ENCODE data around the gene AIDA.
A peak's percentile ranks its signal among the peaks of the same experiment; 100 is the strongest.
"Not testable (repeated sequence)": the region's sequence is repeated elsewhere in the genome, so short reads cannot be mapped to it uniquely, and the experiment has no call there.

The AIDA gene

DNA sequence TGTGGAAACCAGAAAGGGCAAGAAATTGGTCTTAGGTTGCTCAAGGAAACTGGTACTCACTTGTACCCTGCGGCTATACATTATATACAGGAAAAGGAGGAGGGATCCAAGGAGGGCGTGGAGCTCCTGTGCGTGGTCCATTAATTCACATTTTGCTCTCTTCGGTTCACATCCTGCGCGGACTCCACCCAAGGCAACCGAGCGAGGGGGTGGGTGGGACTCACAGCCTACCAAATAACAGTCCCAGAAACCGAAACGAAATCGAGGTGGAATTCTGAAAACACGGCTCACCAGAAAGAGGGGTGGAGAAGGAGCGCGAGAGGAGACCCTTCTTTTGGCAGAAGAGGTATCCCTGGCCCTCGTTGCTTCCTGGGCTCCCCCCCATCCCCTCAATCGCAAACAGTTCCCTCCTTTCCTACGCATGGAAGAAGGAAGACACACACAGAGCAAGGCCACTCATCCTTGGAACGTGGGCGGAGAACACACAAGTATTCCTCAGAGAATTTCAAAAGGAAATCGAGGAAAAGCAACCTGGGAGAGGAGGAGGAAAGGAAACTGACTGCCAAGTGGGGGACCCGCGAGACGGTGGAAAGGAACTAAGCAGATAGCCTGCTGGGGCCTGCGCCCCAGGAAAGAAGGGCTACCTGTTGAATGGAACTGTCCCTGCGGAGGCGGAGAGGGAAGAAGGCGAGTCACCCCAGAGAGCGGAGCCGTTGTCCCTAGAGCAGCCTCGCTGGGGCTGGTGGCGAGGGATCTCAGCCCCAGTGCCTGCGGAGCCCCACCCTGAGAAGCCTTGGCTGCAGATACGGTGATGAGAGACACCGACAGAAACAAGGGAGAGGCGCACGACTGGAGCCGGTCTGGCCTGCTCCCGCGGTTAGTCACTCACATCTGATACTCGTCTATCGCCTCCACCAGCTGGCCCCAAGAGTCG is 705 bp downstream of the AIDA start:
- DNase-seq, result peak; percentile 60 to 72

DNA sequence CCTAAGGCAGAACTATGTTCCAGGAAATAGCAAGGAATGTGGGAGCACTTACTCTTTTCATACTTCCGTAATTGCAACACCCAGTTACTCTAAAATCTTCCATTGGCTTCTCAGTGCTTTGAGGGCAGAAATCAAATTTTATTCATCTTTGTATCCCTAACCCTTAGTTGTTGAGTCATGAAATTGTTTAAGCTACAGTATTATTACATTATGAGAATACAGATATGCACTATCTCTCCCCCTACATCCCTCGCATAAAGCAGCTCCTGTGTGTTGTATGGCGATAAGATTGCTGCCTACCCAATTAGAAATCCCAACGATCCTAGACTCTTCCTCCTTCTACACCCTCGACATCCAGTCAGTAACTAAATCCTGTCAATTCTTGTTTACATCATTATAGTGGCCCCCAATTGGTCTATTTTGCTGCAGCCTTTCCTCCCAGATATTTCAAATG is 2.6 kb downstream of the AIDA start:
- no peak for DNase-seq

DNA sequence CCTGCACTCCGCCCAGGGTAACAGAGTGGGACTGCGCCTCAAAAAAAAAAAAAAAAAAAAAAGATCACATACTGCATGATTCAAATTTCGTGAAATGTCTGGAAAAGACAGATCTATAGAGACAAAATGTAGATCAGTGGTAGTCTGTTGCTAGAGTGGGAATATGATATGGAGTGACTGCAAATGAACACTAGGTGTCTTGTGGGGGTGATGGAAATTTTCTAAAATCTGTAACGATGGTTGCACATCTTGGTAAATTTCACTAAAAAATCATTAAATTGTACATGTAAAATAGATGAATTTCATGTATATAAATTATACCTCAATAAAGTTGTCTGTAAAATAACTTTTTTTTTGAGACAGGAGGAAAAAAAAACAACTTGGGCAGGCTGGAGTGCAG is 5.5 kb downstream of the AIDA start:
- DNase-seq, result no peak

DNA sequence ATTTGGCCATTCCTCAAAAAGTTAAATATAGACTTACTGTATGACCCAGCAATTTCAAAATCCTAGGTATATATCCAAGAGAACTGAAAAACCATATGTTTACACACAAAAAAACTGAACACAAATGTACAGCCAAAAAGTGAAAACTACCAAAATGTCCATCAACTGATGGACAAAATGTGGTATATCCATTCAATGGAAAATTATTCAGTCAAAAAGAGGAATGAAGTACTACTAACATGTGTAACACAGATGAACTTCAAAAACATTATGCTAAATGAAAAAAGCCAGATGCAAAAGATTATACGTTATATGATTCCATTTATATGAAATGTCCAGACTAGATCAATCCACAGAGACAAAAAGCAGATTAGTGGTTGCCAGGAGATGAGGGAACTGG is 8.0 kb downstream of the AIDA start:
- no peak for DNase-seq

DNA sequence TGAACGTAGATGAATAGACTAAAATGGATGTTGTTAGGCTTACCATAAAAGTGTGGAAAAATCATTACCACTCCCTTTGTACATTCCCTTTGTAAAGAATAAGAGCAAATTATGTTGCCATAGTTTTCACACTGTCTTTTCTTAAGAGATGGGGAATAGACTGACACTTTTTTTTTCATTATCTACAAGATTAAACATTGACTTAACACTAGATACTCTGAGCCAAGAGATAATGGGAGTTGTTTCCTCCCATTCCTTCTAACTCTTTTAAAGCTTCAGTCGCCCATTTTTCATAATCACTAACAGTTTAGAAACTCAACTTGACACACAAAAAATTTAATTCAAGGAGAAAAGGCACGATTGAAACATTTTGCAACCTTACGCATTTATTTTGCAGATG is 10.1 kb downstream of the AIDA start:
- DNase-seq, result no peak

DNA sequence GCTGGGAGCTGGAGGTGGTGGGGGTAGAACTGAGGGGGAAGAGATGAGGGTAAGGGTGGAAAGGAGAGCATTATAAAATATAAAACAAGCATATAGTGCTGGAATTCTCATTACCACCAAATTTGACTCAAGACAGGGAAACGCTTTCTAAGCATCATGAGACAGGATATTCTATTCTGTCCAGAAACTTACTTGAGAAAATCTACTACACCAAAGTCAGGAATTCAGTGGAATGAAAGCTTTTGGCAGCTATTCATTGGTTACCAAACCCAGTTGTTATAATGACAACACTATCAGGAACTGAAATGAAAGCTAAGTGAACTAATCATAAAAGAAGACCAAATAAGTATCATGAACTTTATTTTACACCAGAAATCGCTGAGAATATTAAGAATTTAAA is 14.5 kb downstream of the AIDA start:
- DNase-seq, result no peak

DNA sequence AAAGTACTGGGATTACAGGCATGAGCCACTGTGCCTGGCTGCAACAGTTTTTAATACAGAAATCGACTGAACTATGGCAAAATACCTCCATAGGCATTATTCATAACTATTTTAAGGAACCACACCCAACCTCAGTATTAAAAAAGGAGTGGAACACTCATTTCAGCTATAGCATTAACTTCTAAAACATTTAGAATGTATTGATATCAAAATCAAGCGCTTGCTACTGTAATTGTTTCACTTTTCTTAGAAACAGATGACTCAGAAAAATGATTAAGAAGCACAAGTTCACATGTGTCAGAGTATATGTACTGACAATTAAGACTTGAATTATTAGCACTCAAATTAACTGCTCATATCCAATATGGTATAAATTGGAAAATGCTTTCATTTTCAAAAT is 15.1 kb downstream of the AIDA start:
- DNase-seq, result no peak

DNA sequence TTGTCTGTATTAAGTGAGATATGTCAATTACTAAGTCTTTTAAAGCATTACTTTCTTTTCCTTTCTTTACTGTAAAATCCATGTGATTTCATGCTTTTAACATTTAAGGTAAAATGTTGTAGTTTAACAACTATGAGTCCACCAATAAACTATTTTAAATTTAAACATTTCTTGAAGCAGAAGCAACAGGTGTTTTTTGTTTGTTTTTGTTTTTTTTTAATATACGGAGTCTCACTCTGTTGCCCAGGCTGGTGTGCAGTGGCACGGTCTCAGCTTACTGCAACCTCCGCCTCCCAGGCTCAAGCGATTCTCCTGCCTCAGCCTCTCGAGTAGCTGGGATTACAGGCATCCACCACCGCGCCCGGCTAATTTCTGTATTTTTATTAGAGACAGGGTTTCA is 15.6 kb downstream of the AIDA start:
- DNase-seq, result no peak

DNA sequence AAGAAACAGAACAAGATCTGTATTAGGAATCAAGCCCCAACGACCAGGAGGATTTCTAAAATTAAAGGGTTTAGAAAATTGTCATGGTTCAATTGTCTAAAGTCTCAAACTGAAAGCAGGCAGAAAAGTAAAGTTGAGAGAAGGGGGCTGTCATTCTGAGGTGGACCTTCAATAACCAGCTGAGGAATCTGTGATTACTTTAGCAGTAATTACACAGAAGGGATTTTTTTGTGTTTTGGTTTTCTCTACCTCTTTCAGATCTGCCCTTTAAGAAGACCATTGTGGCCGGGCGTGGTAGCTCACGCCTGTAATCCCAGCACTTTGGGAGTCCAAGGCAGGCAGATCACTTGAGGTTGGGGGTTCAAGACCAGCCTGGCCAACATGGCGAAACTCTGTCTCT is 17.4 kb downstream of the AIDA start:
- DNase-seq, result no peak

DNA sequence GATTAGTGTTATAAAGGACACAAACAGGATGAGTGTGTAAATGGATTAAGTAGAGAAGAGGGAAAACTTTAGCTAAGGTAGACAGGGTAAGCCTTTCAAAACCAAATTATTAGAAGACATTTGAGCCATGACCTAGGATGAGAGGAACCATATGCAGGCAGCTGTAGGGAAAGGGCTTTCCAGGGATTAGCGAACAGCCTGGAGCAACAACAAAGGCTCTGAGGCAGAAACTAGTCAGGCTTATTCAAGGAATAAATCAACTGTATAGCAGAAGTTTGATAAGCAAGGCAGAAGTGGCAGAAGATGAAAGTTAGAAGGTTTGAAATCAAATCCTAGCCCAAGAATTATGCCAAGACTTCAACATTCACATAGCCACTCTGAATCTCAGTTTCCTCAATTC is 21.3 kb downstream of the AIDA start:
- no peak for DNase-seq

DNA sequence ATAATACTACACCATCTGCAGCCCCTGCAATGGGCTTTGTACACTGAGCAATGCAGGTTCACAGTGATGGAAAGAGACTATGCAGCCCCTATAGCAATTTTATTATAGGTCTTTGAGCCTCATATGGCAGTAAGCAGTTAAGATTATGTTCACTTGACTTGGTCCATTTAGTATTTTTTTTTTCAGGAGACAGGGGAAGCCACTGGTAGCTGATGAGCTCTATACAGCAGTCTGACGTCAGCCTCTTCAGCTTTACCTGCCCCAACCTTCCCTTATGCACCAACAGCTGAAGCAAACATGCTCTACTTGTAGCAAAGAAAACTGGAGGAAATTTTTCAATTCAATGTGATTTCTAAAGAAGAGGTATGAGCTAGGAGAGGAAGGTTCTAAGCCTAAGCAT is 32.2 kb downstream of the AIDA start:
- DNase-seq, result no peak

DNA sequence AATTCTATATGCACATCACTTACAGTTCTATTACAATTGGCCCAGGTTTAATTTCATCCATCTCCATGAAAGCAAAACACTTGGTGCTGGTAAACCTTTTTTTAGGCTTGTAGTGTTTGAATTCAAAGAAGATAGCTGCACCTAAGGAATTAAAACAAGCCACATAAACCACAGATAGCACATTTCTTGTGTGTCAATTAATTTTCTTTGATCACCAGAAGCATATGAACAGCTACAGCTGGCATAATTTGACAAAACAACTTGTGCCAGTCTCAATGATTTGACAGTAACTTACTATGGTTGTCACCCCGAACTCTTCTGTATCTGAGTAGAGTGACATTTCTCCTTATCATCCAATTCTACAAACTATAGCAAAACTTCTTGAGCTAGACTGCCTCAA is 42.2 kb downstream of the AIDA start:
- DNase-seq, result no peak

DNA sequence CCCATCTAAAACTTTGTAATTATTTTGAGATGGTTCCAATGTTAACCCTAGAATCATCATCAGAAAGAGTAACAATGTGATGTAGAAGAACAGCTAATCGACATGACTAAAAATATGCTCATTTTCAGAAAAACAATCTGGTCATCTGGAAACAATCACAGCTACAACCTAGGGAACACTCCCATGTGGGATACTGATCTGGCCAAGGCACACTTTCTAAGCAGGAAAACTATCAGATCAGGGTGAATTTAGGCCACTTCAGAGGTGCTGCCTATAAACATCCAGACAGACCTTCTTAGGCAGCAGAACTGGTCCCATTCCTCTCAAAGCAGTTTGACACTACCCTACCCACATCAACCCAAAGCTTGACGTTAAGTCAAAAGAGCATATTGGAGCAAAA is 43.2 kb downstream of the AIDA start:
- DNase-seq, result not testable (repeated sequence)

DNA sequence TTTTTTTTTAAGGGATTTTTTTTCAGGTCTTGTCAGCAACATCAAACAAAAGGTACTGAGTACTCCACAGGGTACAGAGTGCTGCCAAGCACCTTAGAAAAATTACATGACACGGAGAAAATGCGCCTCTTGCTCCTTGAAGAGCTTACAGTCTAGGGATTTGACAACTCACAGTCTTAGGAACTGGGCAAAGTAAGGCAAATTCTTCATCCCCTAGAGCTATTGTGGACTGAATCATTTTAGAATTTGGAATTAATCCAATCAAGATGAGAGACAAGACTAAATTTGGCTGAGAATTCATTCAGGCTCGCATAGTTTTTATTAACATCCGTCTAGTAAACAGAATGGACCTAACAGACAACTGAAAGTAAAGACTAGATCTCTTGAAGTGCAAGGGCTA is 44.1 kb downstream of the AIDA start:
- not testable (repeated sequence) for DNase-seq

DNA sequence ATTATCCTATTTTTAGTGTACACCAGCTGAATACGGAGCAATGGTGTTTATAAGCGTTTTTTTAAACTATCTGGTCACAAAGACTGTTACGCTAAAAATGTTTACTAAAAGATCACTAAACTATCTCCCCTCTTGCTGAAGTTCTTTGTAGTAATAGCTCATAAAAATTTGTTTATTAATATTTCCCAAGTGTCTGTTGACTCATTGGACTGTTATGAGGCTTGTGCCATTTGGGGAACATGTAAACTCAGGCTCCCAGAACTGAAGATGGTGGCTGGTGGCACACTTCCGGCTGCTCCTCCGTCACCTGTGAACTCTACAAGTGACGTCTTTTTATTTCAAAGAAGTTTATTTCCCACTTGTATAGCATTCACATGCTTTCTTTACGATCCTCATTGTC is 46.3 kb downstream of the AIDA start:
- no peak for DNase-seq

DNA sequence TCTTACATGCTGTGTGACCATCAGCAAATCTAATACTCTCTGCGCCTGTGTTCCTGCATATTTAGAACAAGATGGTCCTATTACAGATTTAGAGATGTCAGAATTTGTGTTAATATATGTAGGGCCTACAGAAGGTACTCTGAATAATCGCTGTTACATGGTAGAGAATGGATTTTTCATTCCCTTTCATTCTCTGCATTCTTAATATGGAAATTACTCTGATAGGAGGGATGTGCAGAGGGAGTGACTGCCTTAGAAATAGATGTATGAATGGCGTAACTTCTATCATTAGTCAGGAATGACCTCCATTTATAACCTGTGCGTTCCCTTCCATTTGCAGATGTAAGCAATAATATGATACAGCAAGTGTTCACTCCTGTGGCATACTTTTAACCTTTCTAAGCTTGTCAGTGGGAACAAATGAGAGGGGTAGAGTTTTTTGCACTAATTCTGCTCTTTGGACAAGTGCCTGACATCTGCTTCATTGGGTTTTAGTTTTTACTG is 48.8 kb downstream of the AIDA start:
- DNase-seq, result no peak

DNA sequence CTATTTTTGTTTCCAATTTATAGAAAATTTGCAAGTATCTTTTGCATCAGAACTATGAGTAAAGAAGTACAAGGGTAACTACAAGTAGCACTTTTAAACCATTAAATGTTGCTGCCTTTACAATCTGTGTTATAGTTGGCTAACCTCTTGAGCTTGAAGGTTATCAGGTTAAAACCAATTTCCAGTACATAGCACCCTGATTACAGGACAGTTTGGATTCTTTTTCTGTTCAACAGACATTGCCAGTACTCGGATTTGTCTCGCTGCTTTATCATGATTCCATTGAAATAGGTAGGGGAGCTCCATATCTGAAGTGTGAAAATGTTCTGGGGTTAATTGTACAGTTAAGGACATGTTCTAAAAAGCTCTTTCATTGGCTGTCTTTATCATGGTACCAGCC is 54.4 kb downstream of the AIDA start:
- DNase-seq, result no peak

DNA sequence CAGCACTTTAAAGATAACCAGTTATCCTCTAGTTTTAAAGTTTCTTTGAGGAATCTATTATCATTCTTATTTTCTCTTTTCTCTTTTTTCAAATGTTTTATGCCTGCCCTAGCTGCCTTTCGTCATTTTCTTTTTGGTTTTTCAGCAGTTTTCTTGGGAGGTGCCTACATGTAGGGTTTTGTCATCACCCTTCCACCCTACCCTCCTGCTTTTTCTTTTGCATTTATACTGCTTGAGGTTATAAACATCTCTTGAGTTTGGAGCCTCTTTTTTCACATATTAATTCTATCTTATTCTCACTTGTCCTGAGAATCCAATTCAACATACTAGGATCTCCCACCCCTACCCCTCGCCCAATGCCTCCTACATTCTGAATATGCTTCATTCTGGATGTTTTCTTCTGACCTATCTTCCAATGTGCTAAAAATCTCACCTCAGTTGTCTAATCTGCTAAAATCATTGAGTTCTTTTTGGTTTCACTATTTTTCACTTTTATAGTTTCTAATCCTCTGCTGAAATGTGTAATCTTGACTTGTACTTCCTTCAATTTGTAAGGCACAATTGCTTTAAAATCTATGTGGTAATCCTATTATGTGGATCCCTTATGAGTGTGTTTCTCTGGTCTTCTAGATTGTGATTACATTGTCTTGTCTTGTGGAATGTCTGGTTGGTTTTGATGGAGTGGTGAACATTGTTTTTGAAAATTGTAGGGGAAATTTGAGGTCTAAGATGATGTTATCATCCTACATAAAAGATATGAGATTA is 55.7 kb downstream of the AIDA start:
- no peak for DNase-seq

DNA sequence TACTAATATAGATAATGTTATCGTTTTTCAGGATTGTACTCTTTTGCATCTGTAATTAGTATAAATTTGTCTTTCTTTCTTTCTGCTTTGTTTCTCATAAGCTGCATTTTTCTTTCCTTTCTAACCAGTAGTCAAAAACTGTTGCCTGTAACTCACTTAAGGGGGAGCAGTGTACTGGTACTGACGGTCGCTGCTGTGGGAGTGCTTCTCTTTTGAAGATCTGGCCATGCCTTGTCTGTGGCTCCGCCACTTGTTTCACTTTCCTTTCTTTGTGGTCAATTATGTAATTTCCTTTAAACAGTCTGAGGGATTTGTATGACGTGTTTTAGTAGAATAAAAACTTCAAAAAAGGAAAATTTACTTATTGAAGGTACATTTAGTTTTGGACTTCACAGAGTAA is 57.4 kb downstream of the AIDA start:
- peak; percentile 49 to 68 for DNase-seq

DNA sequence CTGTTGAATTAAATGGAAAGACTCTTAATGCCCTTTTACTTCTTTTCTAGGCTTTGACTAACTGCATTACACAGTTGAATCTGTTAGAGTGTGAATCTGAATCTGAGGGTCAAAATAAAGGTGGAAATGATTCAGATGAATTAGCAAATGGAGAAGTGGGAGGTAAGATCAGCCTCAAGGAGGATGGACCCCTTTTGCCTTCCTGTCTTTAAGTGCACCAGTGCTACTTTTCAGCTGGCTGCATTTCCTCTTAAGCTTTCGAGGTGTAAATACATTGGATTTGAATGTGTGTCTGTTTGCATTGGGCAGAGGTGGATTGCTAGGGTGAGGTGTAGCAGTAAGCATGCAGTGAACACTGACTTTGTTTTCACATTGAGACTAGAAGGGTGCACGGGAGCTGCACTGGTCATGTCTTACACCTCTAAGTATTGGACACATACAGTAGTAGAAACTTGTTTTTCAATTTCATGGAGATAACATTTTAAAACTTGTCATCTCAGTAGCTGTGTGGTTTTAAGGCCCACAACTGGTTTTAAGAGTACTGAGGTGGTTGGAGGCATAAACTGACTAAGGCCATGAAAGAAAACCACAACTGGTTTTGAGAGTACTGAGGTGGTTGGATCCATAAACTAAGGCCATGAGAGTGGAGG is 59.0 kb downstream of the AIDA start:
- peak; percentile 16 to 27 for DNase-seq

DNA sequence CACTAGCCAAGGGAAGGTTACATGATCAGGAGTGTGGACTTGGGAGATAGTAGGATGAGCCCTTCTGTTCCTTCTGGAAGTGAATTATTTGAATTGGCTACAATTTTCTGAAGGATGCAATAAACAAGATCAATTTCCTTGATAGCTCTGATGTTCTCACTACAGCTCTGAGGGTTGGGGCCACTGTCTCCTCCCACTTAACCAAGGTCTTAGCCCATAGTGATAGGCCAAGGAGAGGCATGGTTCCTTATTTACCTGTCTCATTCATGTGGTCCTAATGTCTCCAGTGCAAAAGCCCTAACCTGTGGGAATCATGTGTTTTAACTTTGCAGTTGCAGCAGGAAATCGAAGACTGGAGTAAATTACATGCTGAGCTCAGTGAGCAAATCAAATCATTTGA is 59.6 kb downstream of the AIDA start:
- no peak for DNase-seq

DNA sequence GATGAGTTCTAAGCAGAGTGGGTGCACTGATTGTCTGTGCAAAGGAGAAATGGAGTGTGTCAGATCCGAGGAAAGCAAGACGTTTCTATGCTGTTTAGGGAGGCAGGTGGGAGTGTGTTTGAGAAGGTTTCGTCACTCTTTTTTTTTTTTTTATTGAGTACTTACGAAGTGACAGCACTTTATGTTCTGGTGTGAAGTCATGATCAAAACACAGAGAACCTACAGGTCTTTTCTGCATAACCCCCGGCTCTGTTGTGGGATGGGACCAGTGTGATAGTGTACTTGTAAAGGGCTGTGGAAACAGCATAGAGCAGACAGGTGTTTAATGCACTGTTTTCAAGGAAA is 67.7 kb downstream of the AIDA start:
- DNase-seq, result no peak

DNA sequence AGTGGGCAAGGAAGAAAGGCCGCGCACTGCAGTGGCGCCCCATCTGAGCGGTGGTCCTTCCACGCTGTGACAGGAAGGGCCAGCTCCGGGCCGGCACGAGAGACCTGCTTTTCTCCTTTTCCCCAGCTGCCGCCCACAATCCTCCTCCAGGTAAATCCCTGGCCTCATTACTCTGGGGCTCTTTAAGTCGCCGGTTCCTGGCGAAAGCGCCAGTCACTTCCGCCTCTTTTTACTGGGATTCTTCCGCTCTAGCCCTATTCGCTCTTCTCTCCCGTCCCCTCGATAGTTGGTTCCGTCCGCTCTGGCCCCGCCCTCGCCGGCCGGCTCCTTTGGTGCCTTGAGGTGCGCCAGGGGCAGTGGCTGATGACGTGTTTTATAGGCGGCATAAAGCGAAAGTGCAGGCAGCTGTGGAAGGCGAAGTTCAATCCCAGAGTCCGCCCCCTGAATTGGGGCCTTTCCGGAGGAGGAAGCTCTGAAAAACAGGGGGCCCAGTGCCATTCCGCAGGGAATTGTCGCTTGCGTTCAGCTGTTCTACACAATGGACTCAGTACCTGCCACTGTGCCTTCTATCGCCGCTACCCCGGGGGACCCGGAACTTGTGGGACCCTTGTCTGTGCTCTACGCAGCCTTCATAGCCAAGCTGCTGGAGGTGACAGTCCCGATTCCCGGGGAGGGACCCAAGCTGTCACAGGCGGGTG is 68.2 kb downstream of the AIDA start:
- peak; percentile 98 for DNase-seq

All from activated CD4-positive, alpha-beta T cell treated with anti-CD3 and anti-CD28 coated beads, Interleukin-2, amount 50 U/mL, for 48 hours (primary cell).